ENCODE data around the gene HELZ2.

DNA sequence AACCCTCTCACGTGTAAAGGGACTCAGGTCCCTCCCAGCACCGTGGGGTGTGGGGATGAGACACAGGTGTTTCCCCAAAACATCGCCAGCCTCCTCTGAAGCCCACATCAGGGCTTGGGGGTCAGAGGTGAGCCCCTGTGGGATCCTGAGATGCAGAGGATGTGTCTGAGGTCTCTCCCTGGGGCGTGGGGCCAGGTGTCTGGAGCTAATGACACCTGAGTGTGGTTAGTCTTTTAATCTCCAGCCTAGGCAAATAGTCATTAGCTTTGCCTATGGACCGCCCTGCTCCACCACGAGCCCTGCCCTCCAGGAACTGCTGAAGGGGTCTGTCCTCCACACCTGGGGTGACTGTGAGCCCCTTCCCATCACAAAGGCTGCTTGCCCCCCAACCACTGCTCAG is 28.2 kb downstream of the HELZ2 start:
- TF ChIP-seq, protein P1, sequence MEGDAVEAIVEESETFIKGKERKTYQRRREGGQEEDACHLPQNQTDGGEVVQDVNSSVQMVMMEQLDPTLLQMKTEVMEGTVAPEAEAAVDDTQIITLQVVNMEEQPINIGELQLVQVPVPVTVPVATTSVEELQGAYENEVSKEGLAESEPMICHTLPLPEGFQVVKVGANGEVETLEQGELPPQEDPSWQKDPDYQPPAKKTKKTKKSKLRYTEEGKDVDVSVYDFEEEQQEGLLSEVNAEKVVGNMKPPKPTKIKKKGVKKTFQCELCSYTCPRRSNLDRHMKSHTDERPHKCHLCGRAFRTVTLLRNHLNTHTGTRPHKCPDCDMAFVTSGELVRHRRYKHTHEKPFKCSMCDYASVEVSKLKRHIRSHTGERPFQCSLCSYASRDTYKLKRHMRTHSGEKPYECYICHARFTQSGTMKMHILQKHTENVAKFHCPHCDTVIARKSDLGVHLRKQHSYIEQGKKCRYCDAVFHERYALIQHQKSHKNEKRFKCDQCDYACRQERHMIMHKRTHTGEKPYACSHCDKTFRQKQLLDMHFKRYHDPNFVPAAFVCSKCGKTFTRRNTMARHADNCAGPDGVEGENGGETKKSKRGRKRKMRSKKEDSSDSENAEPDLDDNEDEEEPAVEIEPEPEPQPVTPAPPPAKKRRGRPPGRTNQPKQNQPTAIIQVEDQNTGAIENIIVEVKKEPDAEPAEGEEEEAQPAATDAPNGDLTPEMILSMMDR (IDR thresholded peaks at IDR 0.05; ENCODE audit: insufficient read depth, low read length), result no peak
- TF ChIP-seq, protein P2, sequence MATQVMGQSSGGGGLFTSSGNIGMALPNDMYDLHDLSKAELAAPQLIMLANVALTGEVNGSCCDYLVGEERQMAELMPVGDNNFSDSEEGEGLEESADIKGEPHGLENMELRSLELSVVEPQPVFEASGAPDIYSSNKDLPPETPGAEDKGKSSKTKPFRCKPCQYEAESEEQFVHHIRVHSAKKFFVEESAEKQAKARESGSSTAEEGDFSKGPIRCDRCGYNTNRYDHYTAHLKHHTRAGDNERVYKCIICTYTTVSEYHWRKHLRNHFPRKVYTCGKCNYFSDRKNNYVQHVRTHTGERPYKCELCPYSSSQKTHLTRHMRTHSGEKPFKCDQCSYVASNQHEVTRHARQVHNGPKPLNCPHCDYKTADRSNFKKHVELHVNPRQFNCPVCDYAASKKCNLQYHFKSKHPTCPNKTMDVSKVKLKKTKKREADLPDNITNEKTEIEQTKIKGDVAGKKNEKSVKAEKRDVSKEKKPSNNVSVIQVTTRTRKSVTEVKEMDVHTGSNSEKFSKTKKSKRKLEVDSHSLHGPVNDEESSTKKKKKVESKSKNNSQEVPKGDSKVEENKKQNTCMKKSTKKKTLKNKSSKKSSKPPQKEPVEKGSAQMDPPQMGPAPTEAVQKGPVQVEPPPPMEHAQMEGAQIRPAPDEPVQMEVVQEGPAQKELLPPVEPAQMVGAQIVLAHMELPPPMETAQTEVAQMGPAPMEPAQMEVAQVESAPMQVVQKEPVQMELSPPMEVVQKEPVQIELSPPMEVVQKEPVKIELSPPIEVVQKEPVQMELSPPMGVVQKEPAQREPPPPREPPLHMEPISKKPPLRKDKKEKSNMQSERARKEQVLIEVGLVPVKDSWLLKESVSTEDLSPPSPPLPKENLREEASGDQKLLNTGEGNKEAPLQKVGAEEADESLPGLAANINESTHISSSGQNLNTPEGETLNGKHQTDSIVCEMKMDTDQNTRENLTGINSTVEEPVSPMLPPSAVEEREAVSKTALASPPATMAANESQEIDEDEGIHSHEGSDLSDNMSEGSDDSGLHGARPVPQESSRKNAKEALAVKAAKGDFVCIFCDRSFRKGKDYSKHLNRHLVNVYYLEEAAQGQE (IDR thresholded peaks at IDR 0.05; ENCODE audit: insufficient replicate concordance, low read depth), result no peak
- TF ChIP-seq POLR2AphosphoS5 (IDR thresholded peaks at IDR 0.05; ENCODE audit: low read depth) (no peak), GABPA (IDR thresholded peaks at IDR 0.05; ENCODE audit: low read depth) (no peak), SPI1 (IDR thresholded peaks at IDR 0.05; ENCODE audit: borderline replicate concordance, low read depth) (no peak)
